ENCODE data around the gene LAMA2. TPM values are rescaled to one million over a fixed set of nuclear protein-coding genes. Genes with fewer than 3 reads are reported as not detected.

The LAMA2 gene
- total RNA-seq, 1 donor from 2014 or later: 0.47 TPM

DNA sequence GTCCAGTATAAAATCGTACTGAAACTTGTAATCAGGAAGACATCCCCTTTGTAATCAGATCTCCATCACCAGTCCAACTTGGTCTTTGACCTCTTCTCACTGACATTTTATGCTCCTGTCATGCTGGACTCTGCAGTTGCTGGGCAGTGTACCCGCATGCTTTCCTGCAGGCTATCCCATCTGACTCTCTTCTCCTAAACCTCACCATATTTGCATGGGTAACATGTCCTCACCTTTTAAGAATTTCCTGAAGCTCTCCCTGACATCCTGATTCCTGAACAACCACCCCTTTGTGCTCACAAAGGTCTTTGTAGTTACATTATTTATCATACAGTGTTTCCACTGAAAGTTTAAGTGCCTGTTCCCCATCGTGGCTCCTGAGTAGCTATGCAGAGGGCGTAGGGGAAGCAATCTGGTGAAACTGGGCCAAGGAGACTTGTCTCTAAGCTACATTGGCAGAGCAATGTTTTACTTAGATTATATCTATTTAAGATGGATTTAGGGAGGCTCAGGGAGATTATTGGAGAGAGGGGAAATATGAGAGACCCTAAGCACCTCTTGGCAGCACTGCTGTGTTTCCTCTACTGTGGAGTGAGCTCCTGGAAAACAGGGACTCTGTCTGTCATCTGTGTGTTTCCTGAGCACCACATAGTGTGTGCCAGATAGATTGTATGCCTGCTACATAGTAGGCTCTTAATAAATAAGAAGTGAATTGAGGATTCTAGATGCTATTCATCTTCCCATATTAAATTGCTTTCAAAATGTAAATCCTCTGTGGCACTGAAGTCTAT lies 124.0 kb downstream of the LAMA2 start:
- no peak overlapping the region for H3K4me3 Mint-ChIP-seq
- no peak overlapping the region for H3K27ac Mint-ChIP-seq
- no peaks in the 10 kb centered on the region for H3K9me3 Mint-ChIP-seq
- no peaks in the 10 kb centered on the region for H3K27me3 Mint-ChIP-seq
- H3K36me3 Mint-ChIP-seq (ENCODE audit: low read depth): no peaks in the 10 kb centered on the region
- no peaks in the 10 kb centered on the region for H3K4me1 Mint-ChIP-seq
- DNase-seq: no peak
- intact Hi-C loops (cut with micrococcal nuclease): no loop called here

DNA sequence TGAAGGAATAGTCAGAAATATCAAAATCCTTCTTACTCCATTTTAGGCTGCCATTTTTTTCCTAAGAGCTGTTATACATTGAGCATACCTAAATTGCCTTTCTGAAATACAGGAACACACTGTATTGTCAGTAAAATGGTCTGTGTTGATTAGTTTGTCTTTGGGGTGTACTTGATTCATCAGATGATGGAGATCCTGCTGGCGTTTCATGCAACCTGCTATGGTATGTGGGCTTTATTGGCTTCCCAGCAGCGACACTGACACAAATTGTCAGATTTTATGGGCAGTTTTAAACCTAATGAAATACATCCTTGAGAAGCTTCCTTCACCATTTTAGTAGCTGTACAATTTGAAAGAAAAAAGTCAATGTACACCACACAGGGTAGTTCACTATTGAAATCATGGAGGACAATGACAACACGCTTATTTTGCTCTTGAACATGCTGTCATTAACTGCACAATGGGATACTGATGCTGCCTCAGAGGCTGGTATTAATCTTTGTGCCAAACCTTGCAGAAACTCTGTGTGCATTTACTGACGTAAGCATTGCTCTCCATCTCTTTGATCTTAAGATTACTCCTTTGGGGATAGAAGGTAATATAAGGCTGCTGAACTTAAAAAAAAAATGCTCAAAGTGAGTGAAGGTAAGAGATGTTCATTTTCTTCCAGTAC lies 124.9 kb downstream of the LAMA2 start:
- Mint-ChIP-seq H3K36me3 (ENCODE audit: low read depth) (no peaks in the 10 kb centered on the region), H3K4me1 (no peaks in the 10 kb centered on the region)
- DNase-seq: no peak

DNA sequence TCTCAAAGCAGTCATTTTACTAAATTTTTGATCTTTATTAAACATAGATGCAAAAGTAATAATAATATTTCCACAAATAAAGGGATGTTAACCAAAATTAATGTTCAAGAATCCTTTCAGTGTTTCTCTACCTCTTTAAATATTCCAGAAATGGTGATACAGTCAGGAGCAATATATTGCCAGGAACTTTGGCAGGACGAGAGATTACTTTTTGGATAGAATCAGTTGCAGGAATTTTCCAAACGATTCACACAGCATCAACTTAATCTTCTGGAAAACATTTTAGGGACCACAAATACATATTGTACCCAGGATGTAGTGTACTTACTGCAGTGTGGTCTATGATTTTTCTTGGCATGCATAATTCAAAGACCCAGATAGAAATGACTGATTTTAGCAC lies 125.7 kb downstream of the LAMA2 start:
- no peaks in the 10 kb centered on the region for H3K36me3 Mint-ChIP-seq (ENCODE audit: low read depth)
- no peak overlapping the region for H3K4me3 Mint-ChIP-seq
- H3K27me3 Mint-ChIP-seq: no peaks in the 10 kb centered on the region
- no peak overlapping the region for H3K27ac Mint-ChIP-seq
- H3K4me1 Mint-ChIP-seq: no peaks in the 10 kb centered on the region
- no peak for DNase-seq
- intact Hi-C loops (cut with micrococcal nuclease): no loop called here
- no peaks in the 10 kb centered on the region for H3K9me3 Mint-ChIP-seq

More for the DNA sequence above, 124.9 kb downstream of the LAMA2 start:
- Mint-ChIP-seq H3K27ac (no peak overlapping the region), H3K27me3 (no peaks in the 10 kb centered on the region), H3K4me3 (no peak overlapping the region), H3K9me3 (no peaks in the 10 kb centered on the region)
- intact Hi-C loops (cut with micrococcal nuclease): no loop called here

DNA sequence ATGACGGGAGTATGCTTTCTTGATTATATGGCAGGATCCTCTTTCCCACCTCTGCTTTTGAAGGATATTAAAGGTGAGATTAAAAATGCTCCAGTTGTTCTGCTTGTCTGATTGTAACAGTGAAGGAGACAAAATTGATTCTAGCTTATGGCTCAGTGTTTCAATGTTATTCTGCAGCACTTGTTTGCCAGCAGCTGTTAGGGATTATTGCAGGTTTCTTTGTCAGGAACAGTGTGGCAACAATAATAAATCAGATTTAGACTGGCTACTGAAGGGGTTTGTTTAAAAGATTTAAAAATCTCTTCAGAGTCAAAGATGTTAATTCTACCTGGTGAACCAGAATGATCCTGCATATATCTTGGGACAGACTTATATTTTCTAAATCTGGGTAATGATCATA lies 126.9 kb downstream of the LAMA2 start:
- DNase-seq: no peak
- Mint-ChIP-seq H3K4me3 (no peak overlapping the region), H3K27me3 (no peaks in the 10 kb centered on the region), H3K36me3 (ENCODE audit: low read depth) (no peaks in the 10 kb centered on the region), H3K4me1 (no peaks in the 10 kb centered on the region), H3K27ac (no peak overlapping the region), H3K9me3 (no peaks in the 10 kb centered on the region)
- intact Hi-C loops (cut with micrococcal nuclease): no loop called here

DNA sequence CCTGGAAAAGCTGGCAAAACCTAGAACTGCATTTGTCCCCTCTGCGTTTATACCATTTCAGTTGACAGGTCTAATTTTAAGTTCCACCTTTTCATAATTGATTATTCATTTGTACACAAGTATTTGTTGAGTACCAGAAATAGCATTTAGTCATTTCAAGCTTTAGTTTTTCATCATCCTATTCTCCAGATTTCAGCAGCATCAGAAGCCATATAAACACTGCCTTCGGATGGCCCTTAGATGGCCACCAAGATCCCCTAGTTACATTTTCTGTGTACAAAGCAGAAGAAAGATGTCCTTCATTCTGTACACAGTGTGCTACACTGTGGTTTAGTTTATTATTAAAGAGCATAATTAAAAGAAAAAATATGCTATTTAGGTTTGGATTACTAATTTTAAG lies 131.4 kb downstream of the LAMA2 start:
- no peak for DNase-seq
- H3K4me3 Mint-ChIP-seq: no peak overlapping the region

DNA sequence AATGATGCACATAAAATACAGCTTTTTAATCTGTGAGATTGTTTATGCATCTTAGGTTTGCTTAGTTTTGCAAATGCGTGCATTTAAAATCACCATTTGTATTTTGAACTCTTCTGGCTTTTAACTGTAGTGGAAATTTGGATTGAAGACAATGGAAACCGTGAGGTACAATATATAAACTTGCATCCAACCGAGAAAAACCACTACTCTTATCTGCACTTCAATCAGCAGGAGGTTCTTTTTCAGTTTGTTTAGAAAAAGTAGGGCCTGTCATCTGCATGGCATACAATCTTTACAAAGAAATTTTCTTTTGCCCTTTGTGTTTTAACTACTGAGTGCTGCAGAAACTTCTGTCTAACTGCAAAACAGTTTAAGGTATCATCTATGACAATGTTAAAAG lies 132.8 kb downstream of the LAMA2 start:
- H3K27ac Mint-ChIP-seq: no peak overlapping the region
- intact Hi-C loops (cut with micrococcal nuclease): no loop called here
- H3K4me3 Mint-ChIP-seq: no peak overlapping the region
- H3K36me3 Mint-ChIP-seq (ENCODE audit: low read depth): no peaks in the 10 kb centered on the region
- H3K9me3 Mint-ChIP-seq: no peaks in the 10 kb centered on the region
- H3K4me1 Mint-ChIP-seq: no peaks in the 10 kb centered on the region
- no peaks in the 10 kb centered on the region for H3K27me3 Mint-ChIP-seq
- no peak for DNase-seq

More for the DNA sequence above, 131.4 kb downstream of the LAMA2 start:
- Mint-ChIP-seq H3K27me3 (no peaks in the 10 kb centered on the region), H3K36me3 (ENCODE audit: low read depth) (no peaks in the 10 kb centered on the region), H3K9me3 (no peaks in the 10 kb centered on the region), H3K4me1 (no peaks in the 10 kb centered on the region), H3K27ac (no peak overlapping the region)
- intact Hi-C loops (cut with micrococcal nuclease): no loop called here

DNA sequence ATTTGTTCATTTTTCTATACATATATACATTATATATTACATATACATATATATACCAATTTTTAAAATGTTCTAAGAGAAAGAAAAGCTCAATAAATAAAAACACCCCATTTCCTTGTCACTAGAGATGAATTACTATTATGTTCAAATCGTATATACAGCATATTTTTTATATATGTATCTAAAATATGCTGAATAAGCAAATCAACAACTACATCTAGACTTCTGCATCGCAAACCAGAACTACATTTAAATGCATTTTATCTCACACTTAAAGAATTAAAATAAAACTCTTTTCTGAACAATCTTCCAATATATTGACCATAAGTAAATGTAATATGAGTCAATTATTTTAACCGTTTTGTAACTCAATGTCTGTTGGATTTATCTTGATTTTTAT lies 133.9 kb downstream of the LAMA2 start:
- no peaks in the 10 kb centered on the region for H3K27me3 Mint-ChIP-seq
- intact Hi-C loops (cut with micrococcal nuclease): no loop called here
- H3K27ac Mint-ChIP-seq: no peak overlapping the region
- H3K4me1 Mint-ChIP-seq: no peaks in the 10 kb centered on the region
- no peak for DNase-seq
- no peaks in the 10 kb centered on the region for H3K36me3 Mint-ChIP-seq (ENCODE audit: low read depth)
- H3K9me3 Mint-ChIP-seq: no peaks in the 10 kb centered on the region
- H3K4me3 Mint-ChIP-seq: no peak overlapping the region

DNA sequence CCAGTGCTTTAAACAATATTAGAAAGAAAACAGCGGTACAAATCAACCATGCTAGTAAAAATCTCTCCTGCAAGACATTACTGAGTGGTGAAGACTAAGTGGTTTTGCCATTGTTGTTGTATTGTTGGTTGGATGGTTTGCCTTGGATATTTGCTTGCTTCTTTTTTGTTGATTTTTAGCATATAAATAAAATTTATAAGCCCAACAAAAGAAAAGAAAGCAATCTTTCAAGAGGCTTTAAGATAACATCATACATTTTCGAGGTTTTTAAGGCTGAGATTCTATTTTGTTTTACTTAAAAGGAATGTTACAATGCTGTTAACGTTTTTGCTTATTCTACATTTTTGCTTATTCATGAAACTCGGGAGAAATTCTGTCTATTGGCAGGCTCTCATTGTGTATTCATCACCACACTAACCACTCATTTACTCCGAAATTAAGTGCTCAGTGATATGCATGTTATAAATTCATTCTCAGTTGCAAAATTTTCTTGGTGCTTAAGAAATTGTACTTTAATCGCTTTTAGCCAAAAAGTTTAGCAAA lies 139.1 kb downstream of the LAMA2 start:
- Mint-ChIP-seq H3K4me3 (no peak overlapping the region), H3K36me3 (ENCODE audit: low read depth) (no peaks in the 10 kb centered on the region), H3K4me1 (no peaks in the 10 kb centered on the region), H3K9me3 (no peaks in the 10 kb centered on the region), H3K27ac (no peak overlapping the region), H3K27me3 (no peaks in the 10 kb centered on the region)
- DNase-seq: no peak
- intact Hi-C loops (cut with micrococcal nuclease): no loop called here

DNA sequence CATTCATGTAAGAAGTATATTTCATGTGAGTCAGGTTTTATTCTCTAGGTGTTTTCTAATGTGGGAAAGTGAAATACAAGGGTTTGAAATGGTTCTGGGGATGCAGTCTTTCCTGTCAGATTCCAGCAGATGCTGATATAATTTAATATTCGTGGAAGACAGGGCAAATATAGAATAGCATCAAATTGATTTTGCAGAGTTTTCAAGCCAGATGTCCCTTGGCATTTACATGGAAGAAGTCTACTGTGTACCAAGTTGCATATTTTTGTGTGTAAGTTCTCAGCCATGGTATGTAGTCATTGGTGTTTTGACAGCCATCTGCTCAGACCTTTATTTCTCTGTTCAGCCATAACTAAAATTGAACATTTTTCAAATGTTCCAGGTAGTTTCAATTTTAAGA lies 143.7 kb downstream of the LAMA2 start:
- no peaks in the 10 kb centered on the region for H3K27me3 Mint-ChIP-seq
- intact Hi-C loops (cut with micrococcal nuclease): no loop called here
- no peak overlapping the region for H3K27ac Mint-ChIP-seq
- H3K4me3 Mint-ChIP-seq: no peak overlapping the region
- DNase-seq: no peak
- no peaks in the 10 kb centered on the region for H3K4me1 Mint-ChIP-seq
- H3K36me3 Mint-ChIP-seq (ENCODE audit: low read depth): no peaks in the 10 kb centered on the region
- H3K9me3 Mint-ChIP-seq: no peaks in the 10 kb centered on the region

DNA sequence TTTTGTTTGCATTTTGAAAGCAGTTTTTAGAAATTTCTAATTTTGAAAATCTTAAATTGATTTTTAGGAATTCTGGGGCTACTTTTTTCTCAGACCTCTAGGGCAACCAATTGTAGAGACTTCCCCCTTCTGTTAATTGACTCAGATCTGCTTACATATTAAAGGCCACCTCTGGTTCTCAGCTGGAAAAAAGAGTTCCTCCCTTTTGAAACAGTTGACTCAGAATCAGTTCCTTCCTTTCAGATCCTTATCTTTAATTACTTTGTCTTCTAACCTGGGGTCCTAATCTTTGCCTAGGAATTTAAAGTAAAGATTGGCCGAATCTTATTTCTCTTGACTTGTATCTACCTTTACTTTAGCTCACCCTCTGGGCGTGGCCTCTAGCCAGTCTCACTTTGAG lies 146.8 kb downstream of the LAMA2 start:
- no peaks in the 10 kb centered on the region for H3K4me1 Mint-ChIP-seq
- intact Hi-C loops (cut with micrococcal nuclease): no loop called here
- H3K27ac Mint-ChIP-seq: no peak overlapping the region
- no peaks in the 10 kb centered on the region for H3K27me3 Mint-ChIP-seq
- no peak overlapping the region for H3K4me3 Mint-ChIP-seq
- no peaks in the 10 kb centered on the region for H3K9me3 Mint-ChIP-seq
- no peak for DNase-seq
- H3K36me3 Mint-ChIP-seq (ENCODE audit: low read depth): no peaks in the 10 kb centered on the region

DNA sequence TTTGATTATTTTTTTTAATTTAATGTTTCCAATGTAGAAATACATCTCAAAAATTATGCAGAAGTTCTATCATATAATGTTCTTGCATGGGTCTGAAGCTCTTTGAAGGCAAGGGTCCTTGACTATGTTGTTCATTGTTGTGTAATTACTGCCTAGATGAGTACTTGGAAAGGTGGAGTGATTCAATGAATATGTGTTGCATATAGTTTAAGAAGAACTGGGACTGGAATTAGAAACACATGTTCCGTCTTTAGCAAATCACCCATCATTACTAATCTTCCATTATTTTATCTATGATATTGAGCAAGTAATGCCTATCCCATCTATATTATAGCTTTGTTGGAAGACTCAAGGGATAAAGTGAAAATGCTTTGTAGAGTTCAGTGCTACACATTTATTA lies 147.3 kb downstream of the LAMA2 start:
- H3K36me3 Mint-ChIP-seq (ENCODE audit: low read depth): no peaks in the 10 kb centered on the region
- no peaks in the 10 kb centered on the region for H3K27me3 Mint-ChIP-seq
- H3K4me3 Mint-ChIP-seq: no peak overlapping the region
- intact Hi-C loops (cut with micrococcal nuclease): no loop called here
- H3K4me1 Mint-ChIP-seq: no peaks in the 10 kb centered on the region
- no peaks in the 10 kb centered on the region for H3K9me3 Mint-ChIP-seq
- DNase-seq: no peak
- no peak overlapping the region for H3K27ac Mint-ChIP-seq

DNA sequence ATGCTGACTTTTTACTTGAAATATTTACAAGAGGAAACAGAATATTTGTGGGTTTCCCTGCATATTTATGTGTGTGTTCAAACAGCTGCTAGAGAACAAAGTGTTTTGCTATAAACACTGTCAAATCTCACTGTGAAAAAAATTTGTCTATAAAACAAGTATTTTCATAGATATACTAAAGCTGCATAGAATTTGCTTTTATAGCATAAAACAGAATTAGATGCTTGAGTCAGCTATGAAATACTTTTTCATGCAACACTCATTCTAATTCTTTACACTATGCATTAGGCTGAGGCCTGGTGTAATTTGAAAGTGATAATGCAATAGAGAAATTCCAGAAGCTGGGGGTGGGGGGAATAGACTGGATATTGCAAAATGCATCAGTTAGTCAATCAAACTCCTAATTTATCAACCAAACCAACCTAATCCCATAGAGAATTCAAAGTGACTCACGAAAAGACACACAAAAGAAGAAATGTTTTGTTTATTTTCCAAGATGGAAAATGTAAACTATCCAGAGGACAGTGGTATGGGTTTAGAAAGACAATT lies 148.2 kb downstream of the LAMA2 start:
- no peak for DNase-seq
- no peak overlapping the region for H3K27ac Mint-ChIP-seq
- intact Hi-C loops (cut with micrococcal nuclease): no loop called here
- no peak overlapping the region for H3K4me3 Mint-ChIP-seq
- no peaks in the 10 kb centered on the region for H3K4me1 Mint-ChIP-seq
- no peaks in the 10 kb centered on the region for H3K27me3 Mint-ChIP-seq
- H3K36me3 Mint-ChIP-seq (ENCODE audit: low read depth): no peaks in the 10 kb centered on the region
- no peaks in the 10 kb centered on the region for H3K9me3 Mint-ChIP-seq

DNA sequence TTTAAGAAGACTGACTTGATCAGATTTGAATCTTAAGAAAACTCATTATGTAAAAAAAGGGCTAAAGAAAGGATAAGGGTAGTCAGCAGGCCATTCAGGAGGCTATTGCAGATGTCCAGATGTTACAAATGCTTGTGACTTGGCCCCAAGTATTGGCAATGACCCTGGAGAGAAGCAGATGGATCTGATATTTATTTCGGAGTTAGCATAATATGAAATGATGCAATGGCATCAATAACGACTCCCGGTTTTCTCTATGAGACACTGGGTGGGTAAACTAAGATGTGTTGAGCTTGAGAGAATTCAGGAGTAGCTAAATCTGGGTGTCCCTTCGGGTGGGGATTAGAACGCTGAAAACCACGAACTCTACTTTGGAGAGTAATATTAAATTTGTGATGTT lies 149.7 kb downstream of the LAMA2 start:
- no peaks in the 10 kb centered on the region for H3K36me3 Mint-ChIP-seq (ENCODE audit: low read depth)
- intact Hi-C loops (cut with micrococcal nuclease): no loop called here
- H3K9me3 Mint-ChIP-seq: no peaks in the 10 kb centered on the region
- H3K4me3 Mint-ChIP-seq: no peak overlapping the region
- no peaks in the 10 kb centered on the region for H3K4me1 Mint-ChIP-seq
- no peaks in the 10 kb centered on the region for H3K27me3 Mint-ChIP-seq
- no peak overlapping the region for H3K27ac Mint-ChIP-seq
- no peak for DNase-seq

DNA sequence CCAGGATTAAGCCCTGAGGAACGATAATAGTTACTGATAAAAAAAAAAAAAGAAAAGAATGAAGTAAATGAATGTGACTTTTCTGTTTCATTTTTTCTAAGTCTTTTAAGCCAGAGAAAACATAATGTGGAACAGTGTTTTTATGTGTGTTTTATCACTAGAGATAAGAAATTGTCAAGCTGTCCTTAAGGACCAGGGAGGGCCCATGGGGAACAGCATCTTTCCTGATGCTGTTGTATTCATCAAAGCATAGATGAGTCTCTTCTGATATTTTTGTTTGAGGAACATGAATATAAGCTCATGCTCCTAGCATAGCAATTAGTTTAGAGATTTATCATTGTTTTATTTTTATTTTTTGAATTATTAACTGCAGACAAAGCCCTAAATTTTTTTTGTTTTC lies 150.2 kb downstream of the LAMA2 start:
- no peaks in the 10 kb centered on the region for H3K4me1 Mint-ChIP-seq
- no peak for DNase-seq
- no peak overlapping the region for H3K27ac Mint-ChIP-seq
- H3K36me3 Mint-ChIP-seq (ENCODE audit: low read depth): no peaks in the 10 kb centered on the region
- intact Hi-C loops (cut with micrococcal nuclease): no loop called here
- H3K9me3 Mint-ChIP-seq: no peaks in the 10 kb centered on the region
- H3K4me3 Mint-ChIP-seq: no peak overlapping the region
- no peaks in the 10 kb centered on the region for H3K27me3 Mint-ChIP-seq

Data from activated CD4-positive, alpha-beta T cell treated with anti-CD3 and anti-CD28 coated beads, Interleukin-2, amount 10 ng/mL, durations not matched to agents 24 days and 14 days (primary cell).